Skeletal muscle cell (primary cell): ENCODE results near the gene DHDH.

Experiments used
- DNase-seq: peaks from one replicate; pipeline ENCODE4 v3.0.0-alpha.2; 2010; ENCODE audit warnings: low read depth
- H3K4me3 ChIP-seq: 2 replicates; pipeline ENCODE4 v1.5.1; 2011; ENCODE audit warnings: low read depth, mild to moderate bottlenecking, control low read depth, low read length, moderate library complexity

Gene DHDH

GRCh38 chr19:48986211-48986610 is 52.7 kb downstream of the DHDH start:
- DNase-seq, result no peak

GRCh38 chr19:48987323-48987722 is 53.8 kb downstream of the DHDH start:
- no peak overlapping the region for H3K4me3 ChIP-seq
- DNase-seq, result no peak

More at GRCh38 chr19:48986211-48986610, 52.7 kb downstream of the DHDH start:
- H3K4me3 ChIP-seq, result no peak overlapping the region

- DNase-seq, result no peak
- no peak overlapping the region for H3K4me3 ChIP-seq
These were observed 54.8 kb downstream of the DHDH start for GRCh38 chr19:48988286-48988685.

GRCh38 chr19:48988860-48989259 is 55.4 kb downstream of the DHDH start:
- no peak overlapping the region for H3K4me3 ChIP-seq
- no peak for DNase-seq

GRCh38 chr19:48989701-48990291 is 56.3 kb downstream of the DHDH start:
- no peak for DNase-seq
- H3K4me3 ChIP-seq, result no peak overlapping the region

GRCh38 chr19:48990400-48990799 is 56.9 kb downstream of the DHDH start:
- peak overlapping the region; percentile 9 for H3K4me3 ChIP-seq
- no peak for DNase-seq

GRCh38 chr19:48991011-48991609 is 57.6 kb downstream of the DHDH start:
- no peak for DNase-seq
- H3K4me3 ChIP-seq, result peak overlapping the region; percentile 99

GRCh38 chr19:48991873-48992580 is 58.5 kb downstream of the DHDH start:
- peak; percentile 43 for DNase-seq
- peak overlapping the region; percentile 99 for H3K4me3 ChIP-seq

- no peak for DNase-seq
- peak overlapping the region; percentile 99 for H3K4me3 ChIP-seq
These were observed 59.2 kb downstream of the DHDH start for GRCh38 chr19:48992581-48993174.

- peak within 1 kb of the TSS; percentile 99 for H3K4me3 ChIP-seq
These were observed 59.9 kb downstream of the DHDH start, which contains the start of the genes GYS1 and RUVBL2 for GRCh38 chr19:48993175-48994034. Gene GYS1 (minus strand): TSS chr19:48993309. CDS start chr19:48993112, 197 bp downstream. Gene RUVBL2 (plus strand): TSS chr19:48993887. CDS start chr19:48993912, 25 bp downstream.

GRCh38 chr19:48994035-48994386 is 60.5 kb downstream of the DHDH start:
- DNase-seq, result no peak
- H3K4me3 ChIP-seq, result peak overlapping the region; percentile 99

More at GRCh38 chr19:48993175-48994034, 59.9 kb downstream of the DHDH start, which contains the start of the genes GYS1 and RUVBL2:
- DNase-seq, result peak; percentile 99
